HG02938 (cell line): Measurements from ENCODE around the gene ANKDD1B.

ENCODE experiments used
- ATAC-seq: cut with Tn5 transposase; IDR thresholded peaks from one replicate; pipeline ENCODE4 v1.9.1; 2021; ENCODE audit warnings: mild to moderate bottlenecking, moderate library complexity; ENCODE audit not compliant: unreplicated experiment

Gene ANKDD1B

DNA sequence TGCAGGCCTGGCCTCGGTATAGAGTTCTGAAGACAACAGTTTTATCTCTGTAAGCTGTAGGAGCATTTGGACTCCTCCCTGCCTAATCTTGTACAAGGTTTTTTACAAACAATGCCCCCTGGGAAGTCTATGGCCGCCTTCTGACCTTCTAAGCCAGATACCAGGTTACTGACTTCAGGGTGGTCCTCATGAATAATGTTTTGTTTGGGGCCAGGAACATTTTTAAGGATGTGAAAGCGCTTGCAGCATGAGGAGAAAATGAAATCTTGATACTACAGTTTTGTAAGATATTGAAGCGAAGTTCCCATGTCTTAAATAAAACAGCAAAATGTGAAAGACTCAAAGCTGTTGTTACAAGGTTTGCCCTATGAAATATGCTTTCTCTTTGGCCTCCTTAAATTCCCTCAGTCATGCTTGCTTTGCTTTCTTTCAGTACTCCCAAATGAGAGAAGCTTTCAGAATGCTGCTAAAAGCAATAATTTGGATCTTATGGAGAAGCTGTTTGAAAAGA is 5.2 kb downstream of the ANKDD1B start:
- no peak for ATAC-seq

- no peak for ATAC-seq
Observed at GRCh38 chr5:75616971-75617621, 5.8 kb downstream of the ANKDD1B start.

- no peak for ATAC-seq
Observed at GRCh38 chr5:75617736-75618352, 6.6 kb downstream of the ANKDD1B start.

DNA sequence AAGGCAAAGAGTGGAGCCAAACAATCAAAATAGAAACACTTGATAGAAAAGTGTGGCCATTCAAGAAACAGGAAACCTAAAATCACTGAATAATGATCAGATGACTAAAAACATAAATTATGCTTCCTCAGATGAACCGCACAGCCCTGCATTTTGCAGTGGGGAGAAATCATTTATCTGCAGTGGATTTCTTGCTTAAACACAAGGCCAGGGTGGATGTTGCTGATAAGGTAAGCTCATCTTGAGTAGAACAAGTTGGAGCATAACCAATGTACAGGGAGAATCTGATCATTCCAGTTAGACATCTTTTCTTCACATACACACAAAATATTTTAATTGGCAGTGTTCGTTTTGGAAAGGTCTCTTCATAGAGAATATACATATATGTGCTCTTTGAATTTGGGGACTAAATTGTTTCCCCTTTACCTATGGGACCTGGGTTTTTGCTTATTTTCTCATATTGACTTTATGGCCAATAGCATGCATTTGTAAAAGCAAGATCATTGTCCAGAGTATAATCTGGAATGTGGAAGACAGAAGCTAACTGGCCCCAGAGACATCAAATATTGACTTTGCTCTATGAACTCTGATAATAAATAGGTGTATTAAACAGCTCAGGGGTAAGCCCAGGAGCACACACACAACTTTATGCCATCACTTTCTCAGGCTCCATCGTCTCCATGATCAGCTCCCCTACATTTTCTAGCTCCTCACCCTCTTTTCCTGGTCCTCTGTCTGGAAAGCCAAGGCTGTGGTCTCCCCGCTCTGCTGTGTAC is 9.1 kb downstream of the ANKDD1B start:
- ATAC-seq = no peak

DNA sequence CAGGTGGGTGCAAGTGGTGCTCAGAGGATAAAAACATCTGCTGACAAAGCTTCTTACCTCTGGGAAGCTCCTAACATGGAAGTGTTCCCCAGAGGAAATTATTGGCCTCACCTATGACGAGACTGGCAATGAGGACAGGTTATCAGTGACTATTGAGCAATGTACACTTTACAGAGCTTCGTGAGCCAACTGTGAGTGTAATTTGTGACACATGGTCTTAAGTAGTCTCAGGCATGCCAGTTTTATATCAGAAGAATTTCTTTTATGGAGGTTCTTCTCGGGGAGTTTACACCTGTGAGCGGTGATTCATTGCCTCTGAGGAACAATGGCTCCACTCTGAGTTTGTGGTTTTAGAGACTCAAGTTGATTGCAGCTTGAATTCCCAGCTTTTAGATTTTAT is 11.3 kb downstream of the ANKDD1B start:
- no peak for ATAC-seq

DNA sequence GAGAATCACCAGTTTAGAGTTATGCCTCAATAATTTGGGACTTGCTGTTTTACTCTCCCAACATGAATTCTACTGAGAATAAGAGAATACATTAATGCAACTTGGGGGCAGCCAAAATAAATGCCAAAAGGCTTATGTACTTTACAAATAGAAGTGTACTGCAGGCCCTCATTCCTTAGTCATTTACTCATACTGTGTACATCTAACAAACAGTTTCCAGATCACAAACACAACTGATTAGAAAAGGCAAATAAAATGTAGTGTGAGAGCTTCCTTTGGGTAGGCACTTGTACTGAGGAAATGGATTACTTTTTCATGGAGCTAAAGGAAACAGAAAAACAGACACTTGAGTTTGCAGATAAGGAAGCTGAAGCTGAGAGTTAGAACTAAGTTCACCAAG is 12.6 kb downstream of the ANKDD1B start:
- ATAC-seq = no peak

- no peak for ATAC-seq
Observed at GRCh38 chr5:75626959-75627358, 15.7 kb downstream of the ANKDD1B start.

- ATAC-seq = no peak
Observed at GRCh38 chr5:75627801-75628200, 16.5 kb downstream of the ANKDD1B start.

DNA sequence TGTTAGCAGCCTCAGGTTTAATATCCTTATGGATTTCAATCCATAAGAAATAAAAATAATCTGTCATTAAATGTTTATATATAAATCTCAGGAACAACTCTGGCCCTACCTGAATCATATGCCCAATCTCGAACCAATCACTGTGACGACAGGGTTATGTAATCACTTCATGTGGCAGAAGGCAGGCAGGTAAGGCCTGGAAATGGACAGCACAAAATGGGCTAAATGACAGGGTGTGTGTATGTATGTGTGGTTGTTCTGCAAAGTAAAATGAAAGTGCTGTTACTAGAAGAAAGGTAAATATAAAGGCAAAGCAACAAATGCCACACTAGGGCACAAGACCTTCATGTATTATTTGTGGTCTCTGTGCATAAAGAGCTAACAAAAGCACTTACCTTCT is 19.6 kb downstream of the ANKDD1B start:
- no peak for ATAC-seq

GRCh38 chr5:75632321-75632720 is 21.1 kb downstream of the ANKDD1B start:
- ATAC-seq = no peak

DNA sequence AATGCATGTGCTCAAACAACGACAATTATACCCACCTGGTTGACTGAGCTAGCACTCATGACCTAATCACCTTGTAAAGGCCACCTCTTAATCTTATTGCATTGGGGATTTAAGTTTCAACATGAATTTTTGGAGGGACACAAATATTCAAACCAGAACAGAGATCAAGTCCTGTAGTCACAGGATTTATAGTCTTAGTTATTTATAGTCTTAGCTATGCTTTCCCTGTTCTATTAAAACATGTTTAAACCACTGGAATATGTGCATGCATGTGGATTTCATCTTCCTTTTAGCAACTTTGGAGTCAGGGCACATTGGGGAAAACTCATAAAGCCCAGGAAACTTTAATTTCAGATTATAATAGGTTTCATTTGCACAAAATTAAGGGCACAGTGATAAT is 26.7 kb downstream of the ANKDD1B start:
- no peak for ATAC-seq

DNA sequence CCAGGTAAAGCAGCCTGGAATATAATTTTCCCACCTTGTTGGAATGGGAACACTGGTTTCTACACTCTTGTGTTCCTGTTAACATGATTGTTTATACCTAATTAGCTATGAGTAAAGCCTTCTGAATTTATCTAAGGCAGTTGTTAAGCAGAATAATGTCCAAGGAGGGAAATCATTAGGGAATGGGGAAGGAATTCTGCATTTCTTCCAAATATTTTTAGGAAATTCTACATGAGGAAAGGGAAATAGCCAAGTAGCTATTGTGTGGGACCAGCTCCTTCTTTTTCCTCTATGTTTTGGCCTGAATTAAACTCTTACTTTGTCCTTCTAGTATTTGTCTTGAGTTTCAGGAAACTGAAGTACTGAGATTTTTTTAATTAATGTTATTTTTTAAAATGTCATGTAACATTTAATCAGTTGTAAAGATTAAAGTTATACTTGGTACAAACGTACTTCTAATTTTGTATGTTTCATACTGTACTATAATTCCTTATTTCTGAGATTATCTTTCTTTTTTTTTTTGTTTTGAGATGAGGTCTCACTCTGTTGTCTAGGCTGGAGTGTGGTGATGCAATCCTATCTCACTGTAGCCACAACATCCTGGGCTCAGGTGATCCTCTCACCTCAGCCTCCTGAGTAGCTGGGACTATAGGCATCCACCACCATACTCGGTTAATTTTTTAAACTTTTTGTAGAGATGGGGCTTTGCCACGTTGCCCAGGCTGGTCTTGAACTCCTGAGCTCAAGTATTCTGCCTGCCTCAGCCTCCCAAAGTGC is 28.5 kb downstream of the ANKDD1B start:
- ATAC-seq = no peak

GRCh38 chr5:75640395-75640794 is 29.1 kb downstream of the ANKDD1B start:
- ATAC-seq = no peak

DNA sequence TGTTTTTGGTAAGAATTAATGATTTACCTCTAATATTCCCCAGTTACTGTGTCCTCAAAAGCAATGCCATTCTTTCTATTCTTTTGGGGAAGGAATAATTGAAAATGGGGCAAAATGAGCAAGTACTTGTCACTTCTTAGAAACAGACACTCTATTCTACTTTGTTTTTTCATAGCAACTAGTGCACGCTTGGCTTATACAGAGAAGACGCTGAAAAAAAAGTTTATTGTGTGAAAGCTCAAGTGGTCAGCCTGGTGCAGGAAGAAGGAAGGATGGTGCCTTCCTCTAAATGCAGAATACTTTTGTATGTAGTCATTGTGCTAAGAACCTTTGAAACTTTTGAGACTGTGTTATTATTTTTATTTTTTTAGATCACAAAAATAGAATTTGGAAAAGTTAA is 29.6 kb downstream of the ANKDD1B start:
- ATAC-seq = no peak

DNA sequence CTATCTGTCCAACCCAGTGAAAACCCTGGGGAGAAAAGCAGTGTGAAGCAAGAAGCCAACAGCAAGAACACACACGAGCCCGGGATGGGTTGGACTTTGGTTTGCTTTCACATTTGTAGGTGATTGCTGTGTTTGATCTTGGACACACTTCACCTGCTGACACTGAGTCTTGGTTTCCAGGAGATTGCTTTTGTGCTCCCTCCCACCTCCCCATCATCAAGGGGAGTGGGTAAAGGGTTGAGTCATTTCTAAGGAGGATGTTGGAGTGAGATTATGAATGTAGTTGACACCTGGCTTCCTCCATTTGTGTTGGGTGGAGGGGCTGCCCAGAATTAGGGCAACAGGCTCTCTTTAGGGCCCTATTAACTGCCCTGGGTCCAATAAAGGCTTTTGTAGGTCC is 37.5 kb downstream of the ANKDD1B start:
- no peak for ATAC-seq

GRCh38 chr5:75651575-75652238 is 40.5 kb downstream of the ANKDD1B start:
- ATAC-seq = no peak

DNA sequence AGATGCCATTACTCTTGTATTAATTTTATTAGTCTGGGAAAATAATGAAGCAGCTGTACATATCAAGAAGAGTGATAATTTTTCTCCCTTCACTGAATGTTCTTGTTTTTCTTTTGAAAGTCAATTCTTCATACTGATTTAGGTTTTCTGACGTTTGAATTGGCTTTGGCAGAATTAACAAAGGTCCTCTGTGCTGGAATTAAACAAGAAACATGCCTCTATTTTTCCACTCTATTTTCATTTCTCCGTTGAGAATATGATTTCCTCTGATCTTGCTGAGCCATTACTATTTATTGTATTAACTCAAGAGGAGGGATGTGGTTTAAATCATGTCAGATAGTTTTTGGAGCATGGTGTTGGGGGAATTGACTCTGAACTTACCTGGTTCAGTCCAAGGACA is 42.3 kb downstream of the ANKDD1B start:
- ATAC-seq = no peak

GRCh38 chr5:75654693-75655295 is 43.5 kb downstream of the ANKDD1B start:
- no peak for ATAC-seq

DNA sequence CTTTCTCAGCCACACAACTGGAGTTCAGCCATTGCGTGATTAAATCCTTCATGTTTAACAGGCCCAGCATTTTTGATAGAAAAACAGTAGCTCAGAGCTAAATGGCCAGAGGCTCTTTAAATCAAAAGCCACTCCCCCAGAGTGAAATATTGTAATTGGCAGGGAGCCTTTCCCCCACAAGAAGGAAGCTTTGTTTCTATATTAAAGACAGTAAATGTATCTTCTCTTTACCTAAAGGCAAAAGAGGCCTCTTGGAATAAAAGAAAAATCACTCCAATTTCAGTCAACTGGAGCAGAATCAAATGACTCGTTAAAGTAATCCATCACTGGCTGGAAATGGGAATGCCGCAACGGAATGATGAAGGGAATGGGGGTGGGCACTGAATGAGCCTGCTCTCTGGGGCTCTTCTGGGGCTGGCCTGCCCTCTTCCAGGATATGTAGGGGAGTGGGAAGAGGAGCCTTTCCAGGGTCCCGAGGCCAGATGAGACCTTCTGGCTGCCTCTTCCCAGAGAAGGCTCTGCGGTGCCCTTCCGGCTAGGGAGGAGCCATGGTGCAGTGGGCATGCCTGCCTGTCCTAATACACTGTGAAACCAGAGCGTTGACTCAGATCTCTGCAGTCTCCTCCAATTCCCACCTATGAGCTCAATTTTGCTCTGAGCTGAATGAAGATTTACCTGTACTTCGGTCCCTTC is 45.2 kb downstream of the ANKDD1B start:
- ATAC-seq = no peak
